ENCODE measurements around the gene PFDN1.

GRCh38 chr5:140202078-140202477 is 100.8 kb downstream of the PFDN1 start:
- TF ChIP-seq CTCF (IDR thresholded peaks at IDR 0.05; ENCODE audit: low read length) (no peak), EZH2 (IDR thresholded peaks at IDR 0.05; ENCODE audit: borderline replicate concordance, low read length) (no peak)
